ENCODE measurements around the gene LMBRD1.
"Not testable (repeated sequence)": the region's sequence is repeated elsewhere in the genome, so short reads cannot be mapped to it uniquely, and the experiment has no call there.

The LMBRD1 gene

GRCh38 chr6:69796642-69797390, at the start of gene LMBRD1:
Gene LMBRD1 (minus strand): TSS chr6:69797010. CDS start chr6:69796881, 129 bp downstream.
- DNase-seq (ENCODE audit: low read depth): peak; percentile 63

DNA sequence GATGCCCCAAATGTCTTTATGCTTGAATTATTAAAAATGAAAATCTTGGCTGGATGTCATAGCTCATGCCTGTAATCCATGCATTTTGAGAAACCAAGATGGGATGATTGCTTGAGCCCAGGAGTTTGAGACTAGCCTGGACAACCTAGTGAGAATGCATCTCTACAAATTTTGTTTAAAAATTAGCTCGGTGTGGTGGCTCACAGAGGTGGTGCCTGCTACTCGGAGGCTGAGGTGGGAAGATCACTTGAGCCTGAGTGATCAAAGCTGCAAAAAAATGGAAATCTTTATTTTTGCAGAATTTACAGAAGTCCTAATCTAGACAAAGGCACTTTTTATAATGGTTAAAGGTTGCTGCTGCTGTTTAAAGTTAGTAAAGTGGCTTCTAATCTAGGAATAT, 49.5 kb upstream of the LMBRD1 start:
- no peak for DNase-seq (ENCODE audit: low read depth)

DNA sequence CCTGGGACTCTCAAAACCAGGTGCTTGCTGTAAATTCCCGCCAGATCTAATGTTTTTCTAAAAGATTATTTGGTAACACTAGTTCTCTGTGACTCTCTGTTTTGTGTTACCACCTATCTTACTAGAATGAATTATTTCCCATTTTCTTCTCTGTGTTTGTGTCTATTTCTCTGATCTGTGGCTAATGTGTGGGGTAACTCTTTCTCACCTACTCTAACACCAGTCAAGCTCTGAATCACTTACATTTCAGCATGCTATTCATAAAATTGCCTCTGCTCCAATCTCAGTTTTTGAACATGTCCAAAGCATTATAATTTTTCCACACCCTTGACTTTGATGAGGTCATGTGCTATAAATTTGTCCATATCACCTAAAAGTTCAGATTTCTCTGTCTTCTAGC, 46.4 kb upstream of the LMBRD1 start:
- no peak for DNase-seq (ENCODE audit: low read depth)

GRCh38 chr6:69841862-69842261, 45.1 kb upstream of the LMBRD1 start:
- DNase-seq (ENCODE audit: low read depth): no peak

- DNase-seq (ENCODE audit: low read depth): peak; percentile 12
Observed at GRCh38 chr6:69835414-69836179, 38.8 kb upstream of the LMBRD1 start.

DNA sequence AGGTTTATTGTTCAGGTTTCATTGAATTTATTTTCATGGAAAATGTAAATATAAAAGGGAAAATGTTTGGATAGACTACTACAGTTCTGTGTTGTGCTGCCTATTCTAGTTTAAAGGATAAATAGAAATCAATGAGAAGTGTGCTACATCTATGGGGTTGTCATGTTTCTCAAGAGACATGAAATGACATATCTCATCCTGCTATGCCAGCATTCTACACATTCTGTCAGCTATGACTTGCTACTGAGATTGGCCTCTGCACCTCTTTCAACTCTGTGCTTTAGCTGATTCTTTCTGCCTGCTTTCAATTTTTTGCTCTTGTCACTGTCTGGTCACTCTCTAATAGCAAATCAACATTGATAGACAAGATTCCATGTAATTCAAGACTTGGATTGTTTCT, 35.7 kb upstream of the LMBRD1 start:
- no peak for DNase-seq (ENCODE audit: low read depth)

DNA sequence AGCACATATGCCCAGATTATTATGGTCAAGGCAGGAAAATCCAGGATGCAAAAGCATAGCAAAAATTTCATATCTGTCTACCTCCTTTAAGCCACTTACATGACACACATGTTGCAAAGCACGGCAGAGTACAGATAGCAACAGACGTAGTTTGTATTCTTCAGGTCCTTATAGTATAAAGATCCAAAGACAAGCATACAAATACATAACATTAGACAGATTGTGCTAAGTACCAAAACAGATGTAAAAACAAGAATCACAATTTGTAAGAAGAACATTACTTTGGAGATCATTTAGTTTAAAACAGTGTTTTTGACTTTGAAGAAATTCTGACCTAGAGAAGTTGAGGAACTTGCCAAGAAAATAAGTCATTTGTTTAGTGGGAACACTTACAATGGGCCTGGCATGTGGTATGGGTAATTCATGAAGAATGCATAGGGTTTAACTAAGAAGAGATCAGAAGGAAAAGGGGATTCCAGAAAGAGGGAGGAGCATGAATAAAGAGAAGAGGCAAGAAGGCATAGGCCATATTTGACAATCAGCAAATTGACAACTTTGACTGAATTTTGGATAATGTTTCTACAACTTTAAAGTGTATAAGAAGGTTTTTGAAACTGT, 30.6 kb upstream of the LMBRD1 start:
- peak; percentile 11 for DNase-seq (ENCODE audit: low read depth)

- peak; percentile 10 for DNase-seq (ENCODE audit: low read depth)
Observed at GRCh38 chr6:69825904-69826303, 29.1 kb upstream of the LMBRD1 start.

GRCh38 chr6:69824355-69824754, 27.5 kb upstream of the LMBRD1 start:
- DNase-seq (ENCODE audit: low read depth): not testable (repeated sequence)

- DNase-seq (ENCODE audit: low read depth): no peak
Observed at GRCh38 chr6:69820438-69820837, 23.6 kb upstream of the LMBRD1 start.

DNA sequence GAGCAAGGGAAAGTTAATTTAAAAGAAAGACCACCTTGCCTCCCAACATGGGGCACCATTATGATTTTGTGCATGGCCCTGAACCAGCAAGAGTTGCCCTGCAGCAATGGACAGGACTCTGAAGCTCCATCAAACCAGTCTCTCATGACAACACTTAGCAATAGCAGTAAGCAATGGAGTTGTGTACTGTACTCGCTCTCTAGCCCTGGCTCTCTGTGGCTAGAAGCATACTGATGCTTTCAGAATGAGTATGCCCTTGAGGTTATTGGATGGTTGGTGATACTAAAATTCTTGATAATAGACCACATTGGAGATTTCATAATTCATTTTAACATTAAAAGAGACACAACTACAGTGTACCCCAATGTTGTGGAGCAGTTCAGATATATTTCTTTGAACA, 23.2 kb upstream of the LMBRD1 start:
- no peak for DNase-seq (ENCODE audit: low read depth)

- DNase-seq (ENCODE audit: low read depth): no peak
Observed at GRCh38 chr6:69819138-69819537, 22.3 kb upstream of the LMBRD1 start.

DNA sequence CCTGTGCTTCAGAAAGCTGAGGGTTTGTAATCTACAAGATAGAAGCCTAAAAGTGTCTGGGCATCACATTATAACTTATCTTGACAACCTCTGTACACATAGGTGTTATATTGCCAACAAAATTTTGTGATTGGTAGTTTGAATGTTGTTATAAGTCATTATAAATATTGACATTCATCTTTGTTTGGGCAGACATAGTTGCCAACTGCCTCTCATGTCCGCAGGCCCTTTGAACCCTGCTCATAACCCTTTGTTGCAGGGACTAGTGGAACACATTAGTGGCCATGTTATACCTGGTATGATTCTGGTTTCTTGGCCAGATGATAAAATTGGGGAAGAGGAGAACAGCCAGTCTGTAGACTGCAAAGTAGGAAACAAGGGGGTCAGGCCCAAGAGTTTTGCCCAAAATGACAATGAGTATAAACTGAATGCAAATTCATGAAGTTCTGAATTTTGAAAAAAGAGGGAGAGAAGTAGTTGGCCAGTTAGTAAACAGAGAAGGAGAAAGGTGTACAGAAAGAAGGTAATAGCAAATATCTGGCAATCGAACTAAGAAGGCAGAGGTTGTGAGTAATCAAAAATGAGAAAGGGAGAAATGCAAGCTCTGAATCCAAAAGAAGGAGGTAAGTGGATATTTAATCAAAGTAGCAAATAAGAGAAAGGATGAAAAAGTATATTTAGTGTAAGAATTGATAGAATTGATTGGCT, 21.6 kb upstream of the LMBRD1 start:
- DNase-seq (ENCODE audit: low read depth): no peak

DNA sequence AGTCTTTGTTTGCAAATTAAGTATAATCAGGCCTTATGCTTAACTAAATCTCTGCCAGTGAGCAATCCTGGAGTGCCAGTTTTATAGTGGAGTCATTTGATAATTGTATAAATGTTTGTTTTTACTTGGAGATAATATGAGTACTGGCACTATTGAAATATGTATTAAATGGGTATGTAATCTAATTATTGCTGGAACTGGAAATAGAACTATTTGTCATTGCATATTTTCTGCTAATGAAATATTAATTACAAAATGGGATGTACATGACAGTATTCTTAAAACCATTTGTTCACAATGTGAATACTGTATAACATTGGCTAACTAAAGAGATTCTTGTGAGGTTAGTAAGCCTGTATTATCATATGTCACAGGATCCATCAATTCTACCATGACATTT, 20.5 kb upstream of the LMBRD1 start:
- no peak for DNase-seq (ENCODE audit: low read depth)

DNA sequence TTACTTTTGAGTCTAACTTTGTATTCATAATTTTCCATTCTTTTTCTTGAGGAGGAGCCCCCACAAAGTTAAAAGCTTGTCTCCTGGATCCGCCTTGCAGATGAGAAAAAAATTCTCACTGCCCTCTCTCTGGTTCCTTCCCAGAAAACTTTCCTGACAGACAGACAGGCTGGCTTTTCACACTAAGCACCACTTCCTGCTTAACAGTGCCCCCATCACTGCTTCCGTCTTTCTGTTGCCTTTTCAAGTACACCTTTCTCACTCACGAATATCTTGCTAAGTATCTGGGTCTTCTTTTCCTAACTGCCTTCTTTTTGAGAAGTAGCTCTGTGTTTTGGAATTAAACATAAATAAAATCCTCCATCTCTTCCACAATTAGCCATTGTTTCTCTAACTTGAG, 19.8 kb upstream of the LMBRD1 start:
- DNase-seq (ENCODE audit: low read depth): no peak

- DNase-seq (ENCODE audit: low read depth): no peak
Observed at GRCh38 chr6:69816026-69816425, 19.2 kb upstream of the LMBRD1 start.

- no peak for DNase-seq (ENCODE audit: low read depth)
Observed at GRCh38 chr6:69813508-69813907, 16.7 kb upstream of the LMBRD1 start.

GRCh38 chr6:69812746-69813427, 16.1 kb upstream of the LMBRD1 start:
- DNase-seq (ENCODE audit: low read depth): no peak

GRCh38 chr6:69802995-69803394, 6.2 kb upstream of the LMBRD1 start:
- DNase-seq (ENCODE audit: low read depth): no peak

GRCh38 chr6:69801711-69802110, 4.9 kb upstream of the LMBRD1 start:
- DNase-seq (ENCODE audit: low read depth): no peak

DNA sequence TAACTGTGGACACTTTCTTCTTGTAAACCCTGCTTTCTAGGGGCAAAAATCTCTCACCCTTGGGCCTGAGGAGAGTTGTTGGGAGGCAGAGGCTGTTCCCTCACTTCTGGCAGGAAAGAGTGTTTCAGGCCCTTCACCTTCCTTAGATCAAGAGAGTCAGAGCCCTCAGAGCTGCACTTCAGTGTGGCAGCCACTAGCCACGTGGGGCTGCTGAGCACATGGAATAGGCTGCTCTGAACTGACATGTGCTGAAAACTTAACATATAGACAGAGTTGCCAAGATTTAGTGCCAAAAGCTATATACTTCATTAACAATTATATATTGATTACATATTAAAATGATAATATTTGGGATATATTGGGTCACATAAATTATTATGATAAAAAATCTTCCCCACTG, 4.4 kb upstream of the LMBRD1 start:
- DNase-seq (ENCODE audit: low read depth): no peak

DNA sequence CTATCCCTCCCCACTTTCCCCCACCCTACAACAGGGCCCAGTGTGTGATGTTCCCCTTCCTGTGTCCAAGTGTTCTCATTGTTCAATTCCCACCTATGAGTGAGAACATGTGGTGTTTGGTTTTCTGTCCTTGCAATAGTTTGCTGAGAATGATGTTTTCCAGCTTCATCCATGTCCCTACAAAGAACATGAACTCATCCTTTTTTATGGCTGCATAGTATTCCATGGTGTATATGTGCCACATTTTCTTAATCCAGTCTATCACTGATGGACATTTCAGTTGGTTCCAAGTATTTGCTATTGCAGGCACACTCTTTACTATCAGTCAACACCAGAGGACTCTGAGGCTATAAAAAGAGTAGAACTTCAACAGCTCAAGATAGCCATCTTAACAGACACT, 2.0 kb upstream of the LMBRD1 start:
- DNase-seq (ENCODE audit: low read depth): not testable (repeated sequence)

All from GM04503 (cell line).